Measurements from ENCODE around the gene KANK4.
"Not testable (repeated sequence)": the region's sequence is repeated elsewhere in the genome, so short reads cannot be mapped to it uniquely, and the experiment has no call there.

Gene KANK4

GRCh38 chr1:62221171-62221570 is 98.1 kb downstream of the KANK4 start:
- no peak for DNase-seq (ENCODE audit: extremely low read depth, low read depth)
- TF ChIP-seq CTCF (IDR thresholded peaks at IDR 0.05; ENCODE audit: low read depth, low read length), result no peak

- DNase-seq (ENCODE audit: extremely low read depth, low read depth), result not testable (repeated sequence)
These were observed 98.8 kb downstream of the KANK4 start for GRCh38 chr1:62220456-62220855.

GRCh38 chr1:62218604-62219003 is 100.6 kb downstream of the KANK4 start:
- no peak for TF ChIP-seq CTCF (IDR thresholded peaks at IDR 0.05; ENCODE audit: low read depth, low read length)
- no peak for DNase-seq (ENCODE audit: extremely low read depth, low read depth)

- no peak for DNase-seq (ENCODE audit: extremely low read depth, low read depth)
- no peak for TF ChIP-seq CTCF (IDR thresholded peaks at IDR 0.05; ENCODE audit: low read depth, low read length)
These were observed 105.9 kb downstream of the KANK4 start for GRCh38 chr1:62213075-62213914.

GRCh38 chr1:62212411-62212810 is 106.8 kb downstream of the KANK4 start:
- TF ChIP-seq CTCF (IDR thresholded peaks at IDR 0.05; ENCODE audit: low read depth, low read length), result no peak

GRCh38 chr1:62210960-62211359 is 108.3 kb downstream of the KANK4 start:
- TF ChIP-seq CTCF (IDR thresholded peaks at IDR 0.05; ENCODE audit: low read depth, low read length), result no peak
- no peak for DNase-seq (ENCODE audit: extremely low read depth, low read depth)

More at GRCh38 chr1:62212411-62212810, 106.8 kb downstream of the KANK4 start:
- DNase-seq (ENCODE audit: extremely low read depth, low read depth), result no peak

GRCh38 chr1:62209931-62210595 is 109.2 kb downstream of the KANK4 start:
- TF ChIP-seq CTCF (IDR thresholded peaks at IDR 0.05; ENCODE audit: low read depth, low read length), result no peak
- no peak for DNase-seq (ENCODE audit: extremely low read depth, low read depth)
